GM19239 (cell line): ENCODE data around the gene MYMK.
"Not testable (repeated sequence)": the region's sequence is repeated elsewhere in the genome, so short reads cannot be mapped to it uniquely, and the experiment has no call there.

Source experiments
- DNase-seq: peaks from one replicate; pipeline ENCODE4 v3.0.0; 2011; ENCODE audit warnings: low spot score; ENCODE audit not compliant: insufficient read length
- FAIRE-seq: peaks from 2 replicates; lab custom pipeline; 2011; peaks lifted over from hg19 to GRCh38; lab: Jason Lieb, UNC

MYMK gene

GRCh38 chr9:133524679-133525228 lies at the start of gene MYMK:
TSS of gene MYMK (minus strand) at chr9:133524959. CDS start at chr9:133524844, 115 bp downstream.
- DNase-seq (no peak), FAIRE-seq (no peak)

GRCh38 chr9:133573791-133574515 lies 49.2 kb upstream of the MYMK start:
- no peak for FAIRE-seq
- no peak for DNase-seq

GRCh38 chr9:133572821-133573361 lies 48.1 kb upstream of the MYMK start:
- DNase-seq (no peak), FAIRE-seq (no peak)

- DNase-seq (no peak), FAIRE-seq (no peak)
Observed at GRCh38 chr9:133571896-133572595, 47.3 kb upstream of the MYMK start.

GRCh38 chr9:133571391-133571890 lies 46.7 kb upstream of the MYMK start:
- DNase-seq (no peak), FAIRE-seq (no peak)

- FAIRE-seq (no peak), DNase-seq (no peak)
Observed at GRCh38 chr9:133570691-133571080, 45.9 kb upstream of the MYMK start.

- no peak for FAIRE-seq
- no peak for DNase-seq
Observed at GRCh38 chr9:133569891-133570690, 45.3 kb upstream of the MYMK start.

GRCh38 chr9:133569121-133569785 lies 44.5 kb upstream of the MYMK start:
- no peak for FAIRE-seq
- no peak for DNase-seq

- DNase-seq (no peak), FAIRE-seq (no peak)
Observed at GRCh38 chr9:133568186-133568585, 43.4 kb upstream of the MYMK start.

GRCh38 chr9:133566817-133567216 lies 42.1 kb upstream of the MYMK start:
- FAIRE-seq (no peak), DNase-seq (no peak)

GRCh38 chr9:133566382-133566781 lies 41.6 kb upstream of the MYMK start:
- no peak for FAIRE-seq

GRCh38 chr9:133564451-133565116 lies 39.8 kb upstream of the MYMK start:
- FAIRE-seq: no peak
- no peak for DNase-seq

More at GRCh38 chr9:133566382-133566781, 41.6 kb upstream of the MYMK start:
- no peak for DNase-seq

GRCh38 chr9:133563814-133564213 lies 39.1 kb upstream of the MYMK start:
- FAIRE-seq, DNase-seq: not testable (repeated sequence)

GRCh38 chr9:133563291-133563796 lies 38.6 kb upstream of the MYMK start:
- no peak for FAIRE-seq
- DNase-seq: no peak

GRCh38 chr9:133562611-133563290 lies 38.0 kb upstream of the MYMK start:
- no peak for FAIRE-seq
- DNase-seq: no peak

GRCh38 chr9:133561976-133562554 lies 37.3 kb upstream of the MYMK start:
- FAIRE-seq (no peak), DNase-seq (no peak)

- FAIRE-seq: no peak
Observed at GRCh38 chr9:133560944-133561343, 36.2 kb upstream of the MYMK start.

GRCh38 chr9:133560311-133560710 lies 35.6 kb upstream of the MYMK start:
- DNase-seq: no peak
- FAIRE-seq: no peak

More at GRCh38 chr9:133560944-133561343, 36.2 kb upstream of the MYMK start:
- no peak for DNase-seq
